HG02973 (cell line): Measurements from ENCODE around the gene DPYSL5.

Source experiments
- ATAC-seq: cut with Tn5 transposase; IDR thresholded peaks from one replicate; pipeline ENCODE4 v1.9.1; 2021; ENCODE audit warnings: moderate library complexity; ENCODE audit not compliant: unreplicated experiment

The DPYSL5 gene

GRCh38 chr2:26952374-26952773, 104.4 kb downstream of the DPYSL5 start:
- no peak for ATAC-seq

DNA sequence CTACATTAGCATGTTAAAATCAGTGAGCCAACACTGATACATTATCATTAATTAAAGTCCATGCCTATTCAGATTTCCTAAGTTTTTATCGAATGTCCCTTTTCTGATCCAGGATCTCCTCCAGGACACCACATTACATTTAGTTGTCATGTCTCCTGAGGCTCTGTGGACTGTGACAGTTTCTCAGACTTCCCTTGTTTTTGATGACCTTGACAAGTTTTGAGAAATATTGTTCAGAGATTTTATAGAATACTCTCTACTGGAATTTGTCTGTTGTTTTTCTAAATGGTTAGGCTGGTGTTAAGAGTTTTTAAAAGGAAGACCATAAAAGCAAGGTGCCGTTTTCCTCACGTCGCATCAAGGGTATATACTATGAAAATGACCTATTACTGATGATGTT, 106.2 kb downstream of the DPYSL5 start:
- ATAC-seq = no peak

DNA sequence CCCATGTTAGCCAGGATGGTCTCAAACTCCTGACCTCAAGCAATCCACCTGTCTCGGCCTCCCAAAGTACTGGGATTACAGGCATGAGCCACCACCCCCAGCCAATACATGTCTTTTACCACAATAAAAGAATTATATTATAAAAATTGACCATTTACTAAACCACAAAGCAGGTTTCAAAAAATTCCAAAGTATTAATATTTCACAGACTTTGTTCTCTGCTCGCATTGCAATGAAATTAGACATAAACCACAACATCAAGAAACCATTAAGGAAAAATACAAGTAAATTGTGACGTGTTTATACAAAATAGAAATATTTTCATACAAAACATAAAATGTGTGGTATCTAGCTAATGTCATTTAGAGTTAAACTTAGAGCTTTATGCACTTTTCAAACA, 109.1 kb downstream of the DPYSL5 start:
- ATAC-seq = no peak

DNA sequence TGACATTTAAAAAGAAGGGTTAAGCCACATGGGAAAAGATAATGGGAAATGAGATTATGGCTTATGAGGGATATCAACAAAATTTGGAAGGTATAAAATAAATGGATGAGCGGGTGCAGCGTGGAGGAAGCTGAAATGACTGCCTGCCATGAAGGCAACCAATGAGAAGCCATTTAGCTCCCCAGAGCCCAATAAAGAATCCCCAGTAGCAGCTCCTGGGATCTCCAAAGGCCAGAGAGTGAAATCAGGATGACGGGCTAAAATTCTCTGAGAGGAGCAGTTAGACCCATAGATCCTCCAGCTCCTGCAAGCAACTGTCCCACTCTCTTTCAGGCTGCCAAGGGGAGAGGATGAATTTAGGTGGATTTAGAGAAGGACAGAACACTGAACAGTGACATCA, 109.6 kb downstream of the DPYSL5 start:
- no peak for ATAC-seq

DNA sequence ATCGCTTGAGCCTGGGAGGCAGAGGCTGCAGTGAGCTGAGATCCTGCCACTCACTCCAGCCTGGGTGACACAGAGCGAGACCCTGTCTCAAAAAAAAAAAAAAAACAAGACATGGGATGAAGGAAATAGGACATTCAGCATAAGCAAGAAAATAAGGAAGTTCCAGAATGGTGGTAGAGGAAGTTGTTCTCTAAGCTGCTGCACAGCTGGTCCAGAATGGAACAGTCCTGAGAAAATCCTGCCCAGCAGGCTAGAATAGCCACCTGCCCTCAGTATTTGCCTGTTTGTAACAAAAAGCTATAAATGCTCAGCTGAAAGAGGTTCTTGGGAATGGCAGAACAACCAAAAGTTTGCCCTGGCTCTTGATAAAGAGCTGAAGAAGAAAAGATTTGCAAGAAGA, 111.4 kb downstream of the DPYSL5 start:
- ATAC-seq = no peak

GRCh38 chr2:26964446-26965130, 116.7 kb downstream of the DPYSL5 start:
- ATAC-seq = no peak

DNA sequence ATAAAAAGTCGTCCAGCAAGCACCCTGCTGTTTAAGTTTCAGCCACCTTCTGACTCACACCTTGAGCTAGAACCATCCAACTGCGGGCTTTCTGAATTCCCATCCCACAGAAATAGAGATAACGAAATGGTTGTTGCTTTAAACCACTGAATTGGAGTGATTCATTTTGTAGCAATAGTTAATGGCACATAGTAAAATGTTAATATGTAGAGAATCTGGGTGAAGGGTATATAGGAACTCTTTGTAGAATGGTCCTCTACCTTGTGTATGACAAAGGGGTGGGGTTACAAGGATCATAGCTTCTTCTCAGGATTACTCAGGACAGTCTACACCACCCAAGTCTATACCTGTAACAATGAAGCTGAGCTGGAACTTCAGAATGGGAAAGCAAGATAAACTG, 120.1 kb downstream of the DPYSL5 start:
- ATAC-seq = no peak

DNA sequence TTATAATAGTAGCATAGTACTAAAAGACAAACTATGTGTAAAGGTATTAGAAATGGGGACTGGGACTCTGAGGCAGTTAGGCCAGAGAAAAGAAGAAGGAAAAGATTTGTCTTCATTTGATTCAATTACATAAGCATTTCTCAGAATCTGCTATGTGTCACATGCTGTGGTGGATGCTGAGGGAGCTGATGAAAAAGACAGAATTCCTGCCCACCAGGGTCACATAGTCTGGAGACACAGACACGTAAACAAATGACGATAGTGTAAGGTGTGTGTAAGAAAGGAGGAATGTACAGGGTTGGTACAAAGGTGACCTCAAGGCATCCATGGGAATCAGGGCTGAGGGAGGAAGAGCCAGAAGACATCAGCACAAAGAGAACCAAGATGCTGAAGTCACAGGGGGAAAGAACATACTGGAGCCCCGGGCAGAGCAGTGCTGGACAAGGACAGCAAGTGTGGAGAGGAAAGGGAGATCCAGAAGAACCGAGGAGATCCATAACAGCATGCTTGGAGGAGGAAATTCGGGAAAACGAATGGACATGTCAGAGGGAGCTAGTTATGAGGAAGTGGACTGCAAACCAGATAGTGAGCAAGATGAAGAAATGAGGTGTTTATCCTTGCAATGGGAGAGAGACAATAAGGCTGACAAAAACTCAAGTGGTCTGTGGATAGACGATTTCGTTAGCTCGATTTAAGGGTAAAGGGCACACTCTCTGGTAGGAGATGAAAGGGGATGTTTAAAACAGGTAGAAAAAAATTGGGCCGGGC, 121.3 kb downstream of the DPYSL5 start:
- no peak for ATAC-seq

- peak; percentile 73 for ATAC-seq
Observed at GRCh38 chr2:26970244-26970927, 122.5 kb downstream of the DPYSL5 start, which contains the start of gene MAPRE3. TSS of gene MAPRE3 (plus strand) at chr2:26970637. CDS start at chr2:27022219, 51,582 bp downstream.

DNA sequence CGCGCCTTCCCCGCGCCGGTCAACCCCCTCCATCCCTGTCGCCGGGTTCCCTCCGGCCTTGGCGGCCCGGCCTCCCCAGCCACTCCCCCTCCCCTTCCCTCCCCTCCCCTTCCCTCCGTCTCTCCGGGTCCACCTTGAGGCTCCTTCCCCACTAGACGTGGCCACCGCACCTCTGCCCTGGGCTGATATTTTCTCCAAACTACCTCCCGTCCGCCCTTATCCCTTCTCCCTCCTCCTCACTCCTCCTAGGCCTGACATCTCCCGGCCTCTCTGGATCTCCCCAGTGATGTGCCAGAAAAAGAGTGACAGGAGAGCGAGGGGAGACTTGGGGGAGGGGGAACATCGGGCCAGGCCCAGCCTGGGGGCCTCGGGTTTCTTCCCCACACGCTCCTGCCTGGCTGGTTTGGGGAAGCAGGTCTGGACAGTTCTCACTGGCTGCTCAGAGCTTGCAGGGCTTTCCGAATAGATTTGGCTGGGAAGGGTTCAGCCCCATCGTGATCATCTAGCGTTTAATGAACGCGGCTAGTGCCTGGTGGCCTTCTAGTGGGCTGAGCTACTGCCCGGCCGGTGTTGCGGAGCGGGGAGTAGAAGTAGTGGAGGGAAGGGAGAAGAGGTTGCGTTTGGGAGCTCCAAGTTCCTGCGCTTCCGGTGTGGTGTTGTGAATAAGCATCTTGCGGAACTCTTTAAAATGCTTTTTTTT, 123.1 kb downstream of the DPYSL5 start:
- no peak for ATAC-seq

- no peak for ATAC-seq
Observed at GRCh38 chr2:26971911-26972786, 124.2 kb downstream of the DPYSL5 start.

DNA sequence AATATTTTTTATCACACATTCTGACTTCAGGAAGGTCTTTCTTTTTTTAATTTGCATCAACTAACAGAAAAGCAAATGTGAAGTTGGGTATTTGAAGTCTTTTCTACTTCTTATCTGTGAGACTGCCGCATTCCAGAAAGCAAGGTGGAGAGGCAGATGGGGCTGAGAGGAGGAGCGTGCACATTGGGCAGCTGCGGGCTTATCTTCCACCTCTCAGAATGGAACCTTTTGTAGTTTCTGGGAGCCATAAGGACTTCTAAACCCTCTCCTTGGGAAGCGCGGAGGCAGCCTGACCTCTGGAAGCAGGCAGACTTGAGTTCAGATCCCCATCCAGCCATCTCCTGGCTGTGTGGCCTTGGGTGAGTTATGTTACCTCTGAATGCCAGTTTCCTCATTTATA, 126.4 kb downstream of the DPYSL5 start:
- ATAC-seq = no peak

GRCh38 chr2:26975102-26975501, 127.2 kb downstream of the DPYSL5 start:
- no peak for ATAC-seq

DNA sequence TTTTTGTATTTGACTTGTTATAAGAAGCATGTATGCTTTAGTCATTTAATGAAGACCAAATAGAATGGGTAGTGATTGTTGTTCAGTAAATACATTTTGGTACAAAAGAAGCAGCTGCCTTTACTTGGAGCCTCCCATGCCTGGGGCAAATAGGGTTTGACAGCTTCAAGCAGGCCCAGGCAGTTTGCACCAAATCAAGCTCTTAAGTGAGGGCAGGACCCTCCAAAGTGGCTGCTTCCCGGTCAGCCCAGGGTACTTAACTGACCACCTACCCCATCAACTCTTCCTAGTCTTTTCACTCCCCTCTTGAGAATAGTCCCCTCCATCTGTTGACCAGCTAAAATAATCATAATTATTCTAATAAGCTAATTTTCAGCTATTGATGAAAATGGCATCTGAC, 127.7 kb downstream of the DPYSL5 start:
- ATAC-seq = no peak

DNA sequence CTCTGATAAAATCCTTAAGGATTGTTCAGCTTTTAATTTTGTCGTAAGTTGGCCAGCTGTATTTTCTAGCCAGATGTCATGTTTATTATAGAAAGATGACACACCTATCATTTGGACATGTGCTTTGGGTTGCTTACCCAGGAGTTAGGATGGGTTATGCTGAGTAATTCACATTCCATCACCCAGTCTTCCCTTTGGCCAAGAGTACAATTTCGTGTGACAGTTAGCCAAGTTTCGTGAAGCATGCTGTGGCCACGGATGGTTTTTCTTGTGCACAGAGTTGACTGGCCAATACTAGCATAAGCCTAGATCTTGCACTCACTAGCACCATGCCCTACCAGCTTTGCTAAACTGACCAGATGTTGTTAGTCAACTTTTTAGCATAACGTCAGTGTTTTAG, 128.3 kb downstream of the DPYSL5 start:
- ATAC-seq = no peak

GRCh38 chr2:26977012-26977411, 129.1 kb downstream of the DPYSL5 start:
- no peak for ATAC-seq

DNA sequence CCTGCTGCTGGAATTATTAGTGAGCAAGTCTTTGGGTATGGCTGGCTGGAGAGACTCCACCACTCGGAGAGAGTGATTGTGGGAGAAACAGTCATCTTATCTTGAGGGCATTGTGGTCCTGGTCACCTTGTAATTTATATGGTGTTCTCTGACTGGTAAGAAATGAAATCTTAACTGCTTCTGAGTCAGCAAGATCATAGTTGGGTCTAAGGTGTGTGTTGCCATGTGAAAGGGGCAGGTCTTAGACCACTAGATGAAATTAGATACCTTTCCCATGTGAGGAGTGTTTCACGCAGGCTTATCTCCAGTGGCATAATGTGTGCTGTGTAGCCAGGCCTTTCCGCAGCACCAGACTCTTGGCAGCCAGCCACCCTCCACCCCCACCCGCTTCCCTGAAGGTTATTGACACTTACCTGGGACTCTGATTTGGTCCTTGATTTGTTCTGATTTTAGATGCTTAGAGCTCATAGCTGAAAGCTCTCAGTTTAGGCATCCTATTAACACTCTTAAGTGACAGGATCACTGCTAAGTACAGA, 130.2 kb downstream of the DPYSL5 start:
- ATAC-seq = no peak

DNA sequence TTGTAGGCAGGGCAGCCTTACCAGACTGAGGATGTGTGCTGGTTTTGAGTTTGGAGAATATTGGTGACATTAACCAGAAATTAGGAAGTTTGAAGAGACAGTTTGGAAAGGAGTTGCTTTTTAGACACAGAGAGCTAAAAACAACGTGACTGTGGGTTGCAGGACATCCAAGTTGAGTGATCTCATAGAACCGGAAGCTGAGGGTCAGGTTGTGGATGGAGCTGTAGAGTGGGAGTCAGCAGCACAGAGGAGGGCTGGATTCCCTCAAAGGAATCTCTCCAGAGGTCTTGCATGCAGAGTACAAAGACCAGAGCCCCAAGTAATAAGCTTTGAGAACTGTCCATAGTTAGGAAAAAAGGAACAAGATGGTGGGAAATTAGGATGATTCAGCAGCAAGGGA, 131.8 kb downstream of the DPYSL5 start:
- ATAC-seq = no peak

- ATAC-seq = no peak
Observed at GRCh38 chr2:26980971-26981370, 133.0 kb downstream of the DPYSL5 start.

DNA sequence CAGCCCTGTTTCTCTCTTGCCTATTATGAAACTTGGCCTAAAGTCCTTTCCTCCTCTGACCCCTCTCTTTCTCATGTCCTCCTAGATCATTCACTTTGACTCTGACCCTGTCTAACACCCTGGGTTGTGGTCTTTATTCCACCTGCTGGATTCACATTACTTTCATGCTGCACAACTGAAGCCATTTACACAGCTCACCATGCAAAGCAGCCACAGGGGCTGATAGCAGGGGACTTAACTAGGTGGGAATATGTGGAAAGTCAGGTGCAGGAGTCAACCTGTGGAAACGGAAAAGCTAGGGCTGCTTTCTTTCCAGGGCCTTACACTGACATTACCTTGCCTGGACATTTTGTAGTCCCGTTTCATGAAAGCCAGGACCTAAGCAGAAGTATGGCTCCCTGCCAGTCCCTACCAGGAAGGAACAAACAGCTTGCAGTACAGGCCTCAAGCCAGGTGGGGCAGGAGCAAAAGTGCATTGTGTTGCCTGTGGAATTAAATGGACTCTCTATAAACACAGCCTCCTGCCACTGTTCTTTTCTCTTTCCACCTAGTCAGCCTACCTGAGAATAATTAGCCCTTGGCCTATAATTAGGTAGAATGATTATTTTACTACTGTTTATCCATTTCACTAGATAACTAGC, 134.3 kb downstream of the DPYSL5 start:
- no peak for ATAC-seq
